BE2C (cell line): ENCODE measurements around the gene DYRK3.
"Not testable (repeated sequence)": the region's sequence is repeated elsewhere in the genome, so short reads cannot be mapped to it uniquely, and the experiment has no call there.

Source experiments
- DNase-seq: peaks from one replicate; pipeline ENCODE4 v3.0.0-alpha.2; 2020
- H3K27me3 ChIP-seq: fragments of 250-450 bp; sonication (Bioruptor Pico); 2 replicates; pipeline ENCODE4 v1.5.1; 2020; ENCODE audit warnings: mild to moderate bottlenecking
- H3K36me3 ChIP-seq: fragments of 250-450 bp; sonication (Bioruptor Pico); 2 replicates; pipeline ENCODE4 v1.5.1; 2020; ENCODE audit warnings: mild to moderate bottlenecking
- H3K4me1 ChIP-seq: fragments of 250-450 bp; sonication (Bioruptor Pico); 2 replicates; pipeline ENCODE4 v1.5.1; 2020
- H3K4me3 ChIP-seq: 2 replicates; pipeline ENCODE4 v1.5.1; 2011; ENCODE audit warnings: low read depth, low read length
- H3K9me3 ChIP-seq: fragments of 250-450 bp; sonication (Bioruptor Pico); 2 replicates; pipeline ENCODE4 v1.5.1; 2020
- TF ChIP-seq, protein P1 (sequence below): IDR thresholded peaks from 2 replicates; pipeline ENCODE4 v1.5.1; 2012; ENCODE audit warnings: mild to moderate bottlenecking, low read depth, low read length

DYRK3 gene

DNA sequence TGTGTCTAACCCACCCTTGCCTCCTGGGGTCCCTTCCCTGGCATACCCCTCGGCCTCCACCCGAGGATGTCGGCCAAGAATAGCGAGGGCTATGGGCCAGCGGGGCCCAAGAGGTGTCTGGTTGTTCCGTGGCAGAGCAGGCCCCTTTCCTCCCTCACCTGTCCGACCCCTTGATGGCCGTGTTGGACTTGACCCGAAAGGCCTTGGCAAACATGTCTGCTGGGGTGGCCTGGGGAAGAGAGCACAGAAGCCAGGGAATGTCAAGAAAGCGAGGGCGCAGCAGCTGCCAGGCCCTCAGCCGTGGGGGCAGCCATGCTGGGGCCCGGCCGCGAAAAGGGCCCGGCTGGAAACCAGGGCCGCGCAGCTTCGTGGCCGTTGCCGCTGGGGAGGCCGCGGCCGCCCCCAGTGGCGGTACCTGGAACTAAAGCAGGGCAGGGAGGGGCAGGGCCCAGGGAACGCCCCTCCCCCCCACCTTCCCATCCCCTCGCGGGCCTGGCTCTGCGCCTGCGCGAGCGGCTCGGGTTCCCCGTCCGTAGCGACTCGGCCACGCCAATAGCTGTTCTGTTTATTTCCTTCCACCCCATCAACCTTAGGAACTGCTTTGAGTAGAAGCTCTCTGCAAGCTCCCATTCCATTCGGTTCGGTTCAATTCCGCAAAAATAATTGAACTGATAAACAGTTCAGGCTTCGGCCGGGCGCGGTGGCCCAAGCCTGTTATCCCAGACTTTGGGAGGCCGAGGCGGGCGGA is 23.0 kb upstream of the DYRK3 start, which contains the start of gene EIF2D:
EIF2D (minus strand) TSS at position 337 of the 748 bp plus-strand sequence; CDS start at position 214, 123 bp downstream.
- Histone ChIP-seq H3K27me3 (no peaks in the 10 kb centered on the region), H3K9me3 (no peaks in the 10 kb centered on the region), H3K4me1 (no peaks in the 10 kb centered on the region), H3K36me3 (peaks cover 8% of the 10 kb centered on the region; the same call in 1 of the 2 replicates), H3K4me3 (peak within 1 kb of the TSS; percentile 93)
- TF ChIP-seq, protein P1, sequence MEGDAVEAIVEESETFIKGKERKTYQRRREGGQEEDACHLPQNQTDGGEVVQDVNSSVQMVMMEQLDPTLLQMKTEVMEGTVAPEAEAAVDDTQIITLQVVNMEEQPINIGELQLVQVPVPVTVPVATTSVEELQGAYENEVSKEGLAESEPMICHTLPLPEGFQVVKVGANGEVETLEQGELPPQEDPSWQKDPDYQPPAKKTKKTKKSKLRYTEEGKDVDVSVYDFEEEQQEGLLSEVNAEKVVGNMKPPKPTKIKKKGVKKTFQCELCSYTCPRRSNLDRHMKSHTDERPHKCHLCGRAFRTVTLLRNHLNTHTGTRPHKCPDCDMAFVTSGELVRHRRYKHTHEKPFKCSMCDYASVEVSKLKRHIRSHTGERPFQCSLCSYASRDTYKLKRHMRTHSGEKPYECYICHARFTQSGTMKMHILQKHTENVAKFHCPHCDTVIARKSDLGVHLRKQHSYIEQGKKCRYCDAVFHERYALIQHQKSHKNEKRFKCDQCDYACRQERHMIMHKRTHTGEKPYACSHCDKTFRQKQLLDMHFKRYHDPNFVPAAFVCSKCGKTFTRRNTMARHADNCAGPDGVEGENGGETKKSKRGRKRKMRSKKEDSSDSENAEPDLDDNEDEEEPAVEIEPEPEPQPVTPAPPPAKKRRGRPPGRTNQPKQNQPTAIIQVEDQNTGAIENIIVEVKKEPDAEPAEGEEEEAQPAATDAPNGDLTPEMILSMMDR = peak; percentile 86
- DNase-seq = peak; percentile 96

DNA sequence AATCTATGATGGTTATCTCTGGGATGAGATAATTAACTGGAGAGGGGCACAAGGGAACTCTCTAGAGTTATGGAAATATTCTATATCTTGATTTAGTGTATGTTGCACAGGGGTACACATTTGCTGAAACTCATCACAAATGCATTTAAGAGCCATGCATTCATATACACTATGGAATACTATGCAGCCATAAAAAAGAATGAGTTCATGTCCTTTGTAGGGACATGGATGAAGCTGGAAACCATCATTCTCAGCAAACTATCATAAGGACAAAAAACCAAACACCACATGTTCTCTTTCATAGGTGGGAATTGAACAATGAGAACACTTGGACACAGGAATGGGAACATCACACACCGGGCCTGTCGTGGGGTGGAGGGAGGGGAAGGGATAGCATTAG is 8.9 kb upstream of the DYRK3 start:
- not testable (repeated sequence) for H3K4me1 ChIP-seq, H3K9me3 ChIP-seq, H3K36me3 ChIP-seq, H3K4me3 ChIP-seq, H3K27me3 ChIP-seq, DNase-seq

DNA sequence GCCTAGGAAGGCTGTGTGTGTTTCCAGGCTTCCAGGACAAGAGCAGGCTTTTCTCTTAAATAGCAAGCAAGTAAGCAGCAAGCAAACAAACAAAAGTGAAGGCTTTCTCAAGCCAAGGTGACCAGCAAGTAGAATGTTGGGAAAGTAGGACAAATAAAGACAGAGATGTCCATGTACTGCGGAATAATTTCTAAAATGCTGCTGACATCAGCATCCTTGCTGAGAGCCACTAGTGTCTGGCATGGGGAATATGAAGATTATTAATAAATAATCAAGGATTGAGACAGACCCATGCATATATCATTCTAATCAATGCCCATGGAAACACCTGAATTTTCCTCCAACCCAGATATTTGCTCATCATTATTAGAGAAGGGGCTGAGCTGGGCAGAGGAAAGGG is 6.4 kb upstream of the DYRK3 start:
- Histone ChIP-seq H3K4me1 (peaks cover 2% of the 10 kb centered on the region; the same call in 1 of the 2 replicates), H3K36me3 (no peaks in the 10 kb centered on the region), H3K4me3 (no peak overlapping the region), H3K27me3 (peaks cover 5% of the 10 kb centered on the region), H3K9me3 (no peaks in the 10 kb centered on the region)
- DNase-seq = no peak
- TF ChIP-seq, protein P1 = no peak

DNA sequence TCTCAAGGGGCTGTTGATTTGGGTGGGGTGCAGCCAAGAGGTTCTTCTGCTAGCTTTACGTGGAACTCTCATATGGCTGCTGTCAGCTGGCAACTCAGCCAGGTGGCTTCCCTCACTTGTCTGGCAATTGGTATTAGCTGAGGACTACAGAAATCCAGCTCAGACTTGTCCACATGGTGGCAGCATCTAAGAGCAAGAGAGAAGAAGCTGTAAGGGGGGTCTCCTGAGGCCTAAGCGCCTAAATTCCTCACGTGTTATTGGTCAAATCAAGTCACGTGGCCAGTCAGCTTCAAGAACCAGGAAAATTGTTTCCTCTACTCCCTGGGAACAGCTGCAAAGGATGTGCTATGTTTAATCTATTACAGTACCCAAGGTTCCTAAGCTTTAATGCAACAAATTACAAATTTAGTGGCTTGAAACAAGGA is 4.2 kb upstream of the DYRK3 start:
- no peaks in the 10 kb centered on the region for H3K36me3 ChIP-seq
- H3K9me3 ChIP-seq = no peaks in the 10 kb centered on the region
- DNase-seq = peak; percentile 81
- peaks cover 3% of the 10 kb centered on the region; the same call in 1 of the 2 replicates for H3K27me3 ChIP-seq
- TF ChIP-seq, protein P1 = peak; percentile 87
- peaks cover 8% of the 10 kb centered on the region for H3K4me1 ChIP-seq
- no peak overlapping the region for H3K4me3 ChIP-seq

DNA sequence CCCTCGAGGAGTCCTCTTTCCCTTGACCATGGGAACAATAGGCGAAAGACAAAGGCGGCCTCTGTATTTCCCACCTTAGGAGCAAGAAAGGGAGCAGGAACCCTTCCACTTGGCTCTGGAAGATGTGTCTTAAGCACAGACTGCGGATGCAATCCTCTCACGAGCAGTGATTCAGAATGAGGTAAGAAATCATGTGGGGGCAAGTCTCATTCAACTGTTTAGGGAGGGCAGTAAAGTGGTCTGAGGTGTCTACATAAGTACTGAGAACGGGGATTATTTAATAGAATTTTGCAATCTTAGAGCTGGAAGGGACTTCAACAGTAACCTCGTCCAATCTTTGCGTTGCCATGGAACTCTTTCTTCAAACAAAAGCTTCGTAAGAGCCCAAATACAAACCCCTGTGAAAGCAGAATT is 1.6 kb upstream of the DYRK3 start:
- H3K4me1 ChIP-seq = peaks cover 8% of the 10 kb centered on the region
- no peaks in the 10 kb centered on the region for H3K9me3 ChIP-seq
- peaks cover 3% of the 10 kb centered on the region; the same call in 1 of the 2 replicates for H3K27me3 ChIP-seq
- TF ChIP-seq, protein P1 = no peak
- H3K4me3 ChIP-seq = no peak overlapping the region
- no peak for DNase-seq
- no peaks in the 10 kb centered on the region for H3K36me3 ChIP-seq

DNA sequence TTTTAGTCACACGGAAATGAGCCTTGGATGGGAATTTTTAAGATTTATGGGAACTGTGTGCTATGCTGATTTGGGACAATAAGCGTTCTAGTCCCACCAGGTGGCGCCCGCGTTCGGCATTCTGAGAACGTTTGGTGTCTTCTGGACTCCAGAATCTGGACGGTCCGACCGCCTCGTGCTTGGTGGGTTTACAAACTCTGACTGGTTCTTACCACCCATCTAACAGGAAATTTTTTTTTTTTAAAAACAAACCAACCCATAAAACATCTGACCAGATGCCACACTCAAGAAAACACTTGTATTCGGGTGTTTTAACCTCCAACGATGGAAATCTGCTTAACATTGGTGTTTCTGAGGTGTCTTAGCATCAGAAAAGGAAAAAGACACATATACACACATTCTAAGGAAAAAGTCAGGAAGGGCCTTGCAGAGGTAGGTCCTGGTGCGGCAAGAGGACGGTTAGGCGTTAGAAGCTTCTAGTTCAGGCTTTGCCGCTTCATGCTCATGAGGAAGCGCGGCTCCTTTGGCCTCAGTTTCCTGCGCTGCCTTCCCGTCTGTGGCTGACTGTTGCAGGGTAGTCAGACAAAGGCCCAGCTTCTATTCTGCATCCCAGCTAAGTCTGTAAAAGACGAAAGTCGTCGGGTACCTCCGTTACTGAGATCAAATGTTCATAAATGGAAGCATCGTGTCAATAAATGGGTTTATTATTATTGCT is 814 bp upstream of the DYRK3 start:
- H3K27me3 ChIP-seq = peaks cover under 1% of the 10 kb centered on the region; the same call in 1 of the 2 replicates
- peak; percentile 92 for DNase-seq
- TF ChIP-seq, protein P1 = peak; percentile 87
- H3K9me3 ChIP-seq = no peaks in the 10 kb centered on the region
- H3K4me3 ChIP-seq = peak overlapping the region; percentile 90
- no peaks in the 10 kb centered on the region for H3K36me3 ChIP-seq
- H3K4me1 ChIP-seq = peaks cover 8% of the 10 kb centered on the region
